Muscle of arm (tissue), 12 donors: ENCODE measurements around the gene PTPRJ. TPM values are rescaled to one million over a fixed set of nuclear protein-coding genes. Genes with fewer than 3 reads are reported as not detected.

ENCODE experiments used
- polyA plus RNA-seq, 12 donors: library from polyadenylated mRNA; unstranded; fragments of 120-200 nt; gene quantifications; one replicate each; pipeline ENCODE4 v1.2.1, GENCODE V29; 2013; ENCODE audit not compliant: insufficient read length in 12 of 12

Gene PTPRJ
- polyA plus RNA-seq, 12 donors: 2.1 to 8.6 (median 3.5) TPM; not detected in 1

Other genes with a start within 250 kb of the PTPRJ start
- 100 to 1,000 TPM in 5 of 12 donors, 10 to 100 TPM in 6, not detected in 1; 65.3 to 184 (median 99.8) TPM for gene FNBP4, start 213.2 kb upstream of the PTPRJ start, polyA plus RNA-seq
- 10 to 100 TPM in 11 of 12 donors, not detected in 1; 18.0 to 46.1 (median 32.9) TPM for gene NUP160, start 132.2 kb upstream of the PTPRJ start, polyA plus RNA-seq
- gene OR4B1, start 236.3 kb downstream of the PTPRJ start, polyA plus RNA-seq: not detected